Activated CD4-positive, alpha-beta memory T cell treated with anti-CD3 and anti-CD28 coated beads for 36 hours (primary cell): ENCODE measurements around the gene NFS1. TPM values are rescaled to one million over a fixed set of nuclear protein-coding genes. Genes with fewer than 3 reads are reported as not detected.

Experiments used
- CTCF ChIA-PET: fragments of 350-600 bp; sonication (Branson Sonifier 250); formaldehyde crosslinking; loops from one replicate; lab custom pipeline; 2021; ENCODE audit warnings: antibody characterized with exemption, inconsistent platforms; lab: Charles Lee
- POLR2A ChIA-PET: fragments of 350-600 bp; sonication (Branson Sonifier 250); formaldehyde crosslinking; loops from one replicate; lab custom pipeline; 2021; ENCODE audit warnings: antibody characterized with exemption; lab: Charles Lee
- DNase-seq: peaks from one replicate; pipeline ENCODE4 v3.0.0-alpha.2; 2020
- H3K27ac Mint-ChIP-seq: one replicate; pipeline ENCODE4 v1.8.0; 2021; ENCODE audit warnings: mixed read lengths
- H3K27me3 Mint-ChIP-seq: one replicate; pipeline ENCODE4 v1.8.0; 2021; ENCODE audit warnings: mixed read lengths
- H3K36me3 Mint-ChIP-seq: one replicate; pipeline ENCODE4 v1.8.0; 2021; ENCODE audit warnings: mixed read lengths
- H3K4me1 Mint-ChIP-seq: one replicate; pipeline ENCODE4 v1.8.0; 2021; ENCODE audit warnings: low read depth, mixed read lengths
- H3K4me3 Mint-ChIP-seq: one replicate; pipeline ENCODE4 v1.8.0; 2021; ENCODE audit warnings: mild to moderate bottlenecking, mixed read lengths
- H3K9me3 Mint-ChIP-seq: one replicate; pipeline ENCODE4 v1.8.0; 2021; ENCODE audit warnings: mixed read lengths
- intact Hi-C: fragments of 100-400 bp; cut with micrococcal nuclease; formaldehyde crosslinking; loops from one replicate; pipeline ENCODE4 v1.15.1; 2023
- total RNA-seq, 2 experiments: library from RNA; stranded (reverse); gene quantifications; one replicate each; pipeline ENCODE4 v1.2.3, GENCODE V29; 2021

Gene NFS1
- total RNA-seq, 2 experiments from 2014 or later: 36.9 to 40.8 TPM

DNA sequence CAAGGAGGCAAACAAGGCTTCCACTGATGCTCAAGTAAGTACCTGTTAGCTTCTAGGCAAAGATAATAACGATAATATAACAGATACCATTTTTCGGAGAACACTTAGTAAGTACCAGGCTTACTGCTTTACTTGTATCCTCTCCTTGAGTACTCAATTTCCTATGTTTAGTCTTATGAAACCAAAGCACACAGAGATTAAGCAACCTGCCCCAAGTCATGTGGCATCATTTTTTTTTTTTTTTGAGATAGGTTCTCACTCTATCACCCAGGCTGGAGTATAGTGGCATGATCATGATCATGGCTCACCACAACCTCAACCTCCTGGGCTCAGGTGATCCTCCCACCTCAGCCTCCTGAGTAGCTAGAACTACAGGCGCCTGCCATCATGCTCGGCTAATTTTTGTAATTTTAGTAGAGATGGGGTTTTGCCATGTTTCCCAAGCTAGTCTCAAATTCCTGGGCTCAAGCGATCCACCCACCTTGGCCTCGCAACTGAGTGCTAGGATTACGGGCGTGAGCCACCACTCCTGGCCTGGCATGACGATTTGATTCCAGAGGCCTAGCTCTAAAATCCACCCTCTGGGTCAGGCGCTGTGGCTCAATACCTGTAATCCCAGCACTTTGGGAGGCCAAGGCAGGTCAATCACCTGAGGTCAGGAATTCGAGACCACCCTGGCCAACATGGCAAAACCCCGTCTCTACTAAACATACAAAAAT is 69.6 kb downstream of the NFS1 start:
- H3K27me3 Mint-ChIP-seq: no peaks in the 10 kb centered on the region
- no peaks in the 10 kb centered on the region for H3K4me1 Mint-ChIP-seq
- CTCF ChIA-PET: interaction anchor here (1.1 kb wide), 1 partner anchor 24 kb away, joined by 3 read pairs; no protein-coding TSS in a partner anchor
- peaks cover 28% of the 10 kb centered on the region for H3K36me3 Mint-ChIP-seq
- no peak for DNase-seq
- POLR2A ChIA-PET: no interaction called here
- intact Hi-C loops: no loop called here
- no peak overlapping the region for H3K27ac Mint-ChIP-seq
- no peak overlapping the region for H3K4me3 Mint-ChIP-seq
- H3K9me3 Mint-ChIP-seq: no peaks in the 10 kb centered on the region

DNA sequence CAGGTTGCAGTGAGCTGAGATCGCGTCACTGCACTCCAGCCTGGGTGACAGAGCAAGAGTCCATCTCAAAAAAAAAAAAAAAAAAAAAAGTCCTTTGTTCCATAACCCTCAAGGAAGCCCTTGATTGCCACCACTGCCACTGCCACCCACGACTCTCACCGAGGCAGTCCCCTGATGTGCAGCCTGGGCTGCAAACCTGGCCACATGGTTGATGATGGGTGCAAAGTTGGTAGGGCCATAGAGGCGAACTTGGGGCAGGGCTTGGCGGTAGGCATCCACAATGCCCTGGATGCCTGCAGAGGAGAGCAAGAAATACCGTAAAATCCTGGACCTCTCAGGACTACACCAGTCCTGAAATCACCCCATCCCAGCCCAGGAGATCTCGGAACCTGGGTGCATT is 72.0 kb downstream of the NFS1 start:
- no peaks in the 10 kb centered on the region for H3K4me1 Mint-ChIP-seq
- intact Hi-C loops: no loop called here
- no peaks in the 10 kb centered on the region for H3K9me3 Mint-ChIP-seq
- CTCF ChIA-PET: no interaction called here
- no peak overlapping the region for H3K27ac Mint-ChIP-seq
- POLR2A ChIA-PET: interaction anchor here (0.6 kb wide), 1 partner anchor 70 kb away, joined by 3 read pairs; no protein-coding TSS in a partner anchor
- H3K4me3 Mint-ChIP-seq: no peak overlapping the region
- peaks cover 28% of the 10 kb centered on the region for H3K36me3 Mint-ChIP-seq
- DNase-seq: no peak
- H3K27me3 Mint-ChIP-seq: no peaks in the 10 kb centered on the region

DNA sequence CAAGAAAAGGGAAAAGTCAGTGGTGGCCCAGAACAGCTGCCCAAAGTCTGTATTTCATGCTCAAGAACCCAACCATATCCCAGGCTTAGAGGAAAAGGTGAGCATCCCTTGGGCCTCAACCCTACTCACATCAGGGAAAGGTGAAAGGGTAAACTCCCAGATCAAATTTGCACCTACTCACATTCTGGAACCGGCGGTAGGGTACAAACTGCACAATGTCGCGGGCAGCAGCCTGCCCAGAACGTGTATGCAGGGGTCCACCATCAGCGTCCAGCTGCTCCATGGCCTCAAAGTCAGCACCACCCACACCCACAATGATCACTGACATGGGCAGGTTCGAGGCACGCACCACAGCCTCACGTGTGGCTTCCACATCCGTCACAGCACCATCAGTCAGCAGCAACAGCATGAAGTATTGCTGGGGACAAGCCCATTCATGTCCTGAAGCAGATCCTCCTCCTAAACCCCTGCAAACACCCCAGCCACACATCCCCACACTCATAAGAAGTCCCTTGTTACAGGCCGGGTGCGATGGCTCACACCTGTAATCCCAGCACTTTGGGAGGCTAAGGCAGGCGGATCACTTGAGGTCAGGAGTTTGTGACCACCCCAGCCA is 72.7 kb downstream of the NFS1 start:
- no peak for DNase-seq
- no peaks in the 10 kb centered on the region for H3K27me3 Mint-ChIP-seq
- no peak overlapping the region for H3K4me3 Mint-ChIP-seq
- peaks cover under 1% of the 10 kb centered on the region for H3K4me1 Mint-ChIP-seq
- H3K9me3 Mint-ChIP-seq: no peaks in the 10 kb centered on the region
- peaks cover 29% of the 10 kb centered on the region for H3K36me3 Mint-ChIP-seq
- ChIA-PET CTCF (no interaction called here), POLR2A (interaction anchor here (0.6 kb wide), 1 partner anchor 71 kb away, joined by 3 read pairs; no protein-coding TSS in a partner anchor)
- peak overlapping the region; percentile 49 for H3K27ac Mint-ChIP-seq
- intact Hi-C loops: no loop called here

DNA sequence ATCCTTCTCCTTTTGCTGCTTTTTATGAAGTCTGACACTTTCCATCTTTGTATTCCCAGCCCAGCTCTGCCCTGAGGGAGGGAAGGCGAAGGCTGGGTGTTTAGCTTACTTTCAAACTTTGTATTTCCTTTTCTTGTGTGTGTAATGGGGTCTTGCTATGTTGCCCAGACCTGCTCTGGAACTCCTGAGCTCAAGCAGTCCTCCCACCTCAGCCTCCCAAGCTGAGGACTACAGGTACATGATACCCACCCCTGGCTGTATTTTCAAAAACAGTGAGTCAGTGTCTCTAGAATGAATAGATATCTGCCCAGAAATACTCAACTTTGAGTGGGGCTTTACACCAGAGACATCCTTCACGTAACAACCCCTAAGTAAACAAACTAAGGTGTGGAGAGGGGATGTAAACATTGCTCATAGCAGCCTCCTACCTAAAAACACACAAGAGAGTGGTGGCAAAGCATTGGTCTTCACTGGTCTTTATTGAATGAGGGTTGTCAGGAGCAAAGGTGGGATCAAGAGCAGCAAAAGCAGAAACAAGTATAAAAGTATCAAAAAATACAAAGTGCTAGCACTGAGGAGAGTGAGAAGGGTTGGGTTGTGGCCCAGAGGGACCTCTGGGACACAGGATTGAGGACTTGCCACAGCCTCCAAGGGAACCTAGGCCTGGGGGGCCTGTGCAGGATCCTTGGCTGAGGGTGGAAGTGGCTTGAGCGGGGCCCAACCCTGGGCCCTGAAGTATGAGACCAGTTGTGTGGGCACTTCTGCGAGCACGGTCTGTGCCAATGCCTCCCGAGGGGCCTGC is 73.4 kb downstream of the NFS1 start:
- Mint-ChIP-seq H3K36me3 (peaks cover 30% of the 10 kb centered on the region), H3K9me3 (no peaks in the 10 kb centered on the region), H3K4me3 (no peak overlapping the region)

DNA sequence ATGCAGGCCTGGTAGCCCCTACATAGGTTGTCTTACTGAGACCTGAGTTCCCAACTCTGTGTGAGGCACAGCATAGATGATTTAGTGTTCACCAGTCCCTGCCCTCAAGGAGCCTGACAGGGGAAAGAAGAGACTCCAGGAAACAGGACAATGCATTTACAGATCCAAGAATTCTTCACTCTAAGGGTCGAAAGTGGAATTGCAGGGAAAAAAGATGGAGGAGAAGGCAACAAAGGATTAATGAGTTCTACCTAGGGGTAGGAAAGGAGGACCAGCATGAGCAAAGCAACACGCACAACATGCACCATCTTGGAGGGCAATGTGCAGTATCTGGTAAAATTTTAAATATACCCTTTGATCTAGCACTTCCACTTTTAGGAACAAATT is 77.6 kb downstream of the NFS1 start:
- Mint-ChIP-seq H3K4me3 (no peak overlapping the region), H3K4me1 (peaks cover 39% of the 10 kb centered on the region), H3K27me3 (peaks cover 2% of the 10 kb centered on the region), H3K36me3 (peaks cover 12% of the 10 kb centered on the region), H3K9me3 (no peaks in the 10 kb centered on the region), H3K27ac (no peak overlapping the region)
- no peak for DNase-seq
- intact Hi-C loops: no loop called here
- ChIA-PET CTCF (interaction anchor here (0.9 to 6.8 kb wide), 2 partner anchors 20 to 40 kb away, joined by 3 to 70 read pairs; partner anchors contain the start of genes CPNE1 and RBM12), POLR2A (interaction anchor here (6.8 kb wide), 1 partner anchor 40 kb away, joined by 93 read pairs; the partner anchor contains the start of genes CPNE1 and RBM12)

More for the DNA sequence above, 73.4 kb downstream of the NFS1 start:
- intact Hi-C loops: no loop called here
- ChIA-PET CTCF (no interaction called here), POLR2A (no interaction called here)
- H3K27me3 Mint-ChIP-seq: no peaks in the 10 kb centered on the region
- H3K27ac Mint-ChIP-seq: peak overlapping the region; percentile 25
- DNase-seq: no peak
- peaks cover 6% of the 10 kb centered on the region for H3K4me1 Mint-ChIP-seq

DNA sequence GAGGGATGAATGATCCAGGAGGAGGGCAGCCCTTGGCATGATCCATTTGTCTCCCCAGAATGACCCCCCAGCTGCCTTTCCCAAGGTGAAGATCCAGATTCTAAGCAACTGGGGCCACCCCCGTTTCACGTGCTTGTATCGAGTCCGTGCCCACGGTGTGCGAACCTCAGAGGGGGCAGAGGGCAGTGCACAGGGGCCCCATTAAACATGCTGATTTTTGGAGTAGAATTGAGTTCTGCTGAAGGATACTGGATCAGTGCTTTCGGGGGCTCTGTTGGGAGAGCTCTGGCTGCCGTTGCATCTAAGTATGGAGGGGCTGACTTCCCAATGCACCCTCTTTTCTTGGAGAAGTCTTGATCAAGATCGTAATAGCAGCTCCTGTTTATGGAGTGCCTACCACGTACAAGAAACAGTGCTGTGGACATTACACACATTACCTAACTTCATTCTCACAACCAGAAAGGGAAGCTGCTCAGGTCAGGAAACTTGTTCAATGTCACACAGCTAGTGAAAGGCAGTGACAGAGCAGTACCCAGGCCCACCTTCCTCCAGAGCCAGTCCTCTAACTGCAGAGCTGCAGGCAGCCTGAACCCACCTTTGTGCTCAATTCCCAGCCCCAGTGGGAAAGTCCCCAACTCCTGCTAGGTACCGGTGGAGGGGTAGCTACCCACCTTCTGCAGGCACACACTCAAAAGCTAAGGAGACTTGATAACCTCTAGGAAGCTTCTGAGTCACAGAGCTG is 78.2 kb downstream of the NFS1 start:
- ChIA-PET POLR2A (interaction anchor here (2.7 to 6.8 kb wide), 2 partner anchors 41 to 122 kb away, joined by 16 to 93 read pairs; partner anchors contain the start of genes CPNE1, RBM12 and RBM39), CTCF (interaction anchor here (0.9 to 6.8 kb wide), 2 partner anchors 20 to 41 kb away, joined by 3 to 70 read pairs; partner anchors contain the start of genes CPNE1 and RBM12)
- H3K36me3 Mint-ChIP-seq: peaks cover 9% of the 10 kb centered on the region
- intact Hi-C loops: no loop called here
- H3K4me1 Mint-ChIP-seq: peaks cover 39% of the 10 kb centered on the region
- H3K27me3 Mint-ChIP-seq: peaks cover 2% of the 10 kb centered on the region
- no peaks in the 10 kb centered on the region for H3K9me3 Mint-ChIP-seq
- H3K27ac Mint-ChIP-seq: no peak overlapping the region
- no peak overlapping the region for H3K4me3 Mint-ChIP-seq
- no peak for DNase-seq

DNA sequence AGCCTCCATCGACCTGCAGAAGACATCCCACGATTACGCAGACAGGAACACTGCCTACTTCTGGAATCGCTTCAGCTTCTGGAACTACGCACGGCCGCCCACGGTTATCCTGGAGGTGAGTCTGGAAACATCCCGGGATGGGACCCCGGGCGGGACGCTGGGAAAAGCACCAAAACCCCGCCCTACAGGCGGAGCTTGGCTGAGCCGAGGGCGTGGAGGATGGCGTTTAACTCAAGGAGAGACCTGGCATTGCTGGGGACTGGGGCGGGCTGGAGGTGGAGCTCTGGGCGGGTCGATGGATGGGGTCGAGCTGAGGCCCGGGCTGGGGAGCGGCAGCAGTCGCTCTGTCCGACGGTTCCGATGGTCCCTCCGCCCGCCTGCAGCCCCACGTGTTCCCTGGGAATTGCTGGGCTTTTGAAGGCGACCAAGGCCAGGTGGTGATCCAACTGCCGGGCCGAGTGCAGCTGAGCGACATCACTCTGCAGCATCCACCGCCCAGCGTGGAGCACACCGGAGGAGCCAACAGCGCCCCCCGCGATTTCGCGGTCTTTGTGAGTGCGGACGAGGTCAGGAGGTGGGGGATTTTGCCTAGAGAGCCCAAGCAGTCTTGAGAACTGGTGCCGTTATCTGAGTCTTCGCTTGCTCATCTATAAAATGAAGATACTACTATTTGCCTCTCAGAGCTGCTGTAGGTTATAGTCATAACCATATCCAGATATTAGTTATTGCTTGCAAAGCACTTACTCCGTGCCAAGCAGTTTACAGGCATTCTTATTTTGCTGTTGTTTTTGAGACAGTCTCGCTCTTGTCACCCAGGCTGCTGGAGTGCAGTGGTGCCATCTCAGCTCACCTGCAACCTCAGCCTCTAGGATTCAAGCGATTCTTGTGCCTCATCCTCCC is 79.7 kb downstream of the NFS1 start:
- H3K36me3 Mint-ChIP-seq: peaks cover 2% of the 10 kb centered on the region
- no peaks in the 10 kb centered on the region for H3K9me3 Mint-ChIP-seq
- peaks cover 2% of the 10 kb centered on the region for H3K27me3 Mint-ChIP-seq
- H3K4me3 Mint-ChIP-seq: peak overlapping the region; percentile 83
- peak; percentile 94 for DNase-seq
- H3K27ac Mint-ChIP-seq: peak overlapping the region; percentile 90
- ChIA-PET POLR2A (interaction anchor here (1.1 to 6.8 kb wide), 4 partner anchors 43 to 334 kb away, joined by 4 to 93 read pairs (median 10); partner anchors contain the start of genes CPNE1, PHF20, RBM12 and RBM39), CTCF (interaction anchor here (0.7 to 6.8 kb wide), 15 partner anchors 8 to 335 kb away, joined by 3 to 70 read pairs (median 4); partner anchors contain the start of genes CPNE1, RBM12, RBM39 and SCAND1)
- intact Hi-C loops: loop anchor here (1.0 to 10.0 kb wide), 5 partner anchors 41 to 745 kb away; partner anchors contain the start of genes ACSS2, CEP250, GGT7 and RBM39
- H3K4me1 Mint-ChIP-seq: peaks cover 45% of the 10 kb centered on the region

DNA sequence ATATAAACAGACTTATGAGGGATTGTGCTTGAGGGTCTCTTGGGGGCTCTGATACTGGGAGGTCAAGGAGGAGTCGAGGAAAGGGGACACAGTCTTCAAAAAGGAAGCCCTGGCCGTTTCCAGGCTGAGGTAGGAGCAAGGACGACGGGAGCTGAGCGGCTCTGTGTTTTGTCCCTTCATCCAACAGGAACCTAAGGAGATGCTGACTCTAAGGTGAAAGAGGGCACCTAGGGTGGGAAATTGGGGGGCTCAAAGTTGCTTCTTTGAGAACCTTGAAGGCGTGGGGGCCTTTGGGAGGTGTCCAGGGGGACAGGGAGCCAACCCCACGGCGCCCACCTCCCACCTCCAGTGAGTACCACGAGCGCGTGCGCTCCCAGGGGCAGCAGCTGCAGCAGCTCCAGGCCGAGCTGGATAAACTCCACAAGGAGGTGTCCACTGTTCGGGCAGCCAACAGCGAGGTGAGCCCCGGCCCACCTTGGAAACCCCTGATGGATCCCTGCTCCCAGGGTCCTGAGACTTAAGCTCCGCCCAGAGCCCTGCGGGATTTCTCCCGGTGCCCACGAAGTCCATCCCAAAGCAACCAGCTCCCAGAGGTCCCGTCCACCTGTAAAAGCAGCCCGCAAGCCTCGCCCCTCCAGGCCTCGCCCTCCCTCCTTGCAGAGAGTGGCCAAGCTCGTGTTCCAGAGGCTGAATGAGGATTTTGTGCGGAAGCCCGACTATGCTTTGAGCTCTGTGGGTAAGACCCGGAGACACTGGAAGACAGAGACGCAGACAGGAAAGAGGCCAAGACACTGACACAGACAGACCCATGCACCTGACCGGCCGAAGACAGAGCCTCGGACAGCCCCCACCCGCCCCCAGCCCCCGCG is 80.7 kb downstream of the NFS1 start:
- H3K36me3 Mint-ChIP-seq: peaks cover 2% of the 10 kb centered on the region
- POLR2A ChIA-PET: interaction anchor here (0.6 to 6.8 kb wide), 5 partner anchors 44 to 335 kb away, joined by 3 to 93 read pairs (median 5); partner anchors contain the start of genes CPNE1, PHF20, RBM12 and RBM39
- intact Hi-C loops: loop anchor here (1.0 to 10.0 kb wide), 5 partner anchors 42 to 744 kb away; partner anchors contain the start of genes ACSS2, CEP250, GGT7 and RBM39
- DNase-seq: peak; percentile 37
- peak overlapping the region; percentile 83 for H3K4me3 Mint-ChIP-seq
- H3K27me3 Mint-ChIP-seq: peaks cover 2% of the 10 kb centered on the region
- peak overlapping the region; percentile 59 for H3K27ac Mint-ChIP-seq
- CTCF ChIA-PET: interaction anchor here (0.9 to 6.8 kb wide), 12 partner anchors 9 to 336 kb away, joined by 3 to 70 read pairs (median 3); partner anchors contain the start of genes CPNE1, RBM12, RBM39 and SCAND1
- H3K4me1 Mint-ChIP-seq: peaks cover 47% of the 10 kb centered on the region
- no peaks in the 10 kb centered on the region for H3K9me3 Mint-ChIP-seq
